Measurements from ENCODE around the gene GSN. TPM values are rescaled to one million over a fixed set of nuclear protein-coding genes. Genes with fewer than 3 reads are reported as not detected.
A peak's percentile ranks its signal among the peaks of the same experiment; 100 is the strongest.

GSN gene
- total RNA-seq, 4 donors from 2014 or later, result 2,362 to 3,466 (median 3,146) TPM

- Histone ChIP-seq H3K4me1 (peaks cover 73 to 100% (median 74%) of the 10 kb centered on the region in 3 donors), H3K27ac (peak overlapping the region; percentile 94 to 98 (median 97)), H3K4me3 (no peak overlapping the region), H3K36me3 (no peaks in the 10 kb centered on the region), H3K9me3 (no peaks in the 10 kb centered on the region), H3K27me3 (no peaks in the 10 kb centered on the region)
- WGBS, 2 donors (ENCODE audit: low coverage in 1 of 2), result 0 to 8% methylated on average over 3 to 12 of the region's 13 CpGs
- ATAC-seq, result peak; percentile 75
- TF ChIP-seq POLR2AphosphoS5 (IDR thresholded peaks at IDR 0.05) (peak; percentile 84), POLR2A (IDR thresholded peaks at IDR 0.05) (no peak), CTCF (IDR thresholded peaks at IDR 0.05) (peak; percentile 79 to 94 (median 90))
Measured at GRCh38 chr9:121278477-121279261, 10.7 kb downstream of the GSN start.

GRCh38 chr9:121279776-121280388 lies 11.9 kb downstream of the GSN start:
- Histone ChIP-seq H3K4me3 (no peak overlapping the region), H3K27ac (peak overlapping the region; percentile 94 to 98 (median 97)), H3K4me1 (peaks cover 74 to 100% (median 77%) of the 10 kb centered on the region in 3 donors), H3K9me3 (no peaks in the 10 kb centered on the region), H3K27me3 (no peaks in the 10 kb centered on the region), H3K36me3 (no peaks in the 10 kb centered on the region)
- no peak for TF ChIP-seq CTCF (IDR thresholded peaks at IDR 0.05)
- no peak for TF ChIP-seq POLR2A (IDR thresholded peaks at IDR 0.05)
- TF ChIP-seq POLR2AphosphoS5 (IDR thresholded peaks at IDR 0.05), result no peak
- TF ChIP-seq EP300 (IDR thresholded peaks at IDR 0.05), result no peak
- 20 to 57% methylated on average over 4 to 5 of the region's 11 CpGs for WGBS, 2 donors (ENCODE audit: low coverage in 1 of 2)
- ATAC-seq, result no peak

- Histone ChIP-seq H3K4me1 (peaks cover 74 to 100% (median 85%) of the 10 kb centered on the region in 3 donors), H3K36me3 (no peaks in the 10 kb centered on the region), H3K27ac (peak overlapping the region; percentile 94 to 98 (median 97)), H3K27me3 (no peaks in the 10 kb centered on the region), H3K9me3 (no peaks in the 10 kb centered on the region), H3K4me3 (peak overlapping the region in 1 of 2 donors; percentile 1)
- no peak for ATAC-seq
- WGBS, 2 donors (ENCODE audit: low coverage in 1 of 2), result 49 to 52% methylated on average over 6 to 7 of the region's 11 CpGs
- no peak for TF ChIP-seq CTCF (IDR thresholded peaks at IDR 0.05)
- no peak for TF ChIP-seq EP300 (IDR thresholded peaks at IDR 0.05)
- TF ChIP-seq POLR2AphosphoS5 (IDR thresholded peaks at IDR 0.05), result no peak
- no peak for TF ChIP-seq POLR2A (IDR thresholded peaks at IDR 0.05)
Measured at GRCh38 chr9:121280715-121281613, 13.0 kb downstream of the GSN start.

GRCh38 chr9:121281614-121282276 lies 13.8 kb downstream of the GSN start:
- H3K36me3 ChIP-seq, result no peaks in the 10 kb centered on the region
- H3K27ac ChIP-seq, result peak overlapping the region; percentile 94 to 98 (median 97)
- 0% methylated on average over 4 of the region's 10 CpGs; no CpG with 5 or more reads in 1 of the 2 donors for WGBS, 2 donors (ENCODE audit: low coverage in 1 of 2)
- TF ChIP-seq POLR2AphosphoS5 (IDR thresholded peaks at IDR 0.05), result peak; percentile 84
- no peak for TF ChIP-seq EP300 (IDR thresholded peaks at IDR 0.05)
- no peak for TF ChIP-seq POLR2A (IDR thresholded peaks at IDR 0.05)
- TF ChIP-seq CTCF (IDR thresholded peaks at IDR 0.05), result peak in 1 of 4 experiments; percentile 2
- H3K4me1 ChIP-seq, result peaks cover 75 to 100% (median 91%) of the 10 kb centered on the region in 3 donors
- peak; percentile 41 for ATAC-seq
- H3K4me3 ChIP-seq, result peak overlapping the region in 1 of 2 donors; percentile 8
- no peaks in the 10 kb centered on the region for H3K27me3 ChIP-seq
- H3K9me3 ChIP-seq, result no peaks in the 10 kb centered on the region

All from gastroesophageal sphincter (tissue), 4 donors.